ENCODE measurements around the gene SUMO4. TPM values are rescaled to one million over a fixed set of nuclear protein-coding genes. Genes with fewer than 3 reads are reported as not detected.
"Not testable (repeated sequence)": the region's sequence is repeated elsewhere in the genome, so short reads cannot be mapped to it uniquely, and the experiment has no call there.

The SUMO4 gene
- polyA plus RNA-seq, 2 of the 4 experiments (the other 2 are of a cell fraction) = 0.18 TPM; not detected in 1

- TF ChIP-seq RAD21 (conservative IDR thresholded peaks at IDR 0.05 in 1 of 2, IDR thresholded peaks at IDR 0.05 in 1 of 2) = no peak
- no peak for TF ChIP-seq EHF (CRISPR knock-in tag; IDR thresholded peaks at IDR 0.05)
- TF ChIP-seq HEYL (CRISPR knock-in tag; IDR thresholded peaks at IDR 0.05) = no peak
- TF ChIP-seq GATA3 (IDR thresholded peaks at IDR 0.05; ENCODE audit: borderline replicate concordance) = no peak
- no peak for TF ChIP-seq POLR2A (IDR thresholded peaks at IDR 0.05; ENCODE audit: low read length)
- no peak for TF ChIP-seq CEBPB (IDR thresholded peaks at IDR 0.05)
- no peak for TF ChIP-seq ZC3H11A (IDR thresholded peaks at IDR 0.05)
- TF ChIP-seq CHD4 (IDR thresholded peaks at IDR 0.05; ENCODE audit: borderline replicate concordance) = no peak
- no peak for TF ChIP-seq TP53 (CRISPR knock-in tag; IDR thresholded peaks at IDR 0.05)
- no peak for TF ChIP-seq FOSB (CRISPR knock-in tag; IDR thresholded peaks at IDR 0.05)
- no peak for TF ChIP-seq FOSL2 (IDR thresholded peaks at IDR 0.05)
- no peak for TF ChIP-seq FOSL2 (CRISPR knock-in tag; IDR thresholded peaks at IDR 0.05)
- TF ChIP-seq KDM5A (IDR thresholded peaks at IDR 0.05) = no peak
- no peak for TF ChIP-seq MYC (IDR thresholded peaks at IDR 0.05; ENCODE audit: borderline replicate concordance, low read length)
- no peak for TF ChIP-seq SREBF2 (IDR thresholded peaks at IDR 0.05)
- no peak for TF ChIP-seq PHF8 (IDR thresholded peaks at IDR 0.05; ENCODE audit: borderline replicate concordance, low read depth)
- TF ChIP-seq JUNB (IDR thresholded peaks at IDR 0.05) = no peak
- TF ChIP-seq TFCP2L1 (CRISPR knock-in tag; IDR thresholded peaks at IDR 0.05) = no peak
- TF ChIP-seq RARB (CRISPR knock-in tag; IDR thresholded peaks at IDR 0.05) = no peak
- FAIRE-seq = no peak
- Histone ChIP-seq H3K4me3 (no peak overlapping the region), H3K9me3 (no peaks in the 10 kb centered on the region), H3K4me2 (no peak overlapping the region), H3K4me1 (no peaks in the 10 kb centered on the region), H3K27ac (no peak overlapping the region)
- no peak for ATAC-seq
- POLR2A ChIA-PET = no interaction called here
- 72% methylated on average over 8 of the region's 8 CpGs for WGBS (ENCODE audit: missing lambda C conversion rate)
- CTCF ChIA-PET = interaction anchor here (2.1 kb wide), 1 partner anchor 12 kb away, joined by 9 read pairs; no protein-coding TSS in a partner anchor
- no peak for DNase-seq (ENCODE audit: low read depth in 1 of 2, low spot score in 1 of 2)
These were observed 43.5 kb downstream of the SUMO4 start for GRCh38 chr6:149443411-149444181.

GRCh38 chr6:149444360-149445094, 44.5 kb downstream of the SUMO4 start:
- 72% methylated on average over 2 of the region's 3 CpGs for WGBS (ENCODE audit: missing lambda C conversion rate)
- H3K4me2 ChIP-seq; H3K4me1 ChIP-seq; FAIRE-seq; H3K4me3 ChIP-seq; H3K27ac ChIP-seq; POLR2A ChIA-PET; ATAC-seq; DNase-seq (ENCODE audit: low read depth in 1 of 2, low spot score in 1 of 2); H3K9me3 ChIP-seq: not testable (repeated sequence)
- CTCF ChIA-PET = interaction anchor here (5.6 kb wide), 1 partner anchor 12 kb away, joined by 23 read pairs; no protein-coding TSS in a partner anchor

DNA sequence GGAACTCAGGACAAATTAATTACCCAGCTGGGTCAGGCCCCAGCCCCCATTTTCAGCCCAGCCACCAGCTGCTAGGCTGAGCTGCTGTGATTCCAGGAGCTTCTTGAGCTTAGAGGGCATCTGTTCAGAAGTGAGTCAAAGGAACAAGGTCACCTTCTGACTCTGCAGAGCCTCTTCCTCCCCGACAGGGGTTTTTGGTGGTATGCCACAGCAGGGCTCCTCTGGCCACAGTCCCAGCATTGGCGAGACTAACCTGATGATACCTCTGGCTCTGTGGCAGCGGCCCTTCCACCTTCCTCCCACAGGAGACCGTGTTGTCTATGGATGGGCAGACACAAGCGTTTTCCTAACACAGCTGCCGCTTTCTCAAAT, 45.0 kb downstream of the SUMO4 start:
- TF ChIP-seq RARB (CRISPR knock-in tag; IDR thresholded peaks at IDR 0.05) = no peak
- no peak for TF ChIP-seq HOXB5 (CRISPR knock-in tag; IDR thresholded peaks at IDR 0.05)
- no peak for TF ChIP-seq NR3C1 (IDR thresholded peaks at IDR 0.05)
- no peak for TF ChIP-seq POLR2A (IDR thresholded peaks at IDR 0.05; ENCODE audit: low read length)
- TF ChIP-seq, protein P1, sequence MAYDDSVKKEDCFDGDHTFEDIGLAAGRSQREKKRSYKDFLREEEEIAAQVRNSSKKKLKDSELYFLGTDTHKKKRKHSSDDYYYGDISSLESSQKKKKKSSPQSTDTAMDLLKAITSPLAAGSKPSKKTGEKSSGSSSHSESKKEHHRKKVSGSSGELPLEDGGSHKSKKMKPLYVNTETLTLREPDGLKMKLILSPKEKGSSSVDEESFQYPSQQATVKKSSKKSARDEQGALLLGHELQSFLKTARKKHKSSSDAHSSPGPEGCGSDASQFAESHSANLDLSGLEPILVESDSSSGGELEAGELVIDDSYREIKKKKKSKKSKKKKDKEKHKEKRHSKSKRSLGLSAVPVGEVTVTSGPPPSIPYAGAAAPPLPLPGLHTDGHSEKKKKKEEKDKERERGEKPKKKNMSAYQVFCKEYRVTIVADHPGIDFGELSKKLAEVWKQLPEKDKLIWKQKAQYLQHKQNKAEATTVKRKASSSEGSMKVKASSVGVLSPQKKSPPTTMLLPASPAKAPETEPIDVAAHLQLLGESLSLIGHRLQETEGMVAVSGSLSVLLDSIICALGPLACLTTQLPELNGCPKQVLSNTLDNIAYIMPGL (CRISPR knock-in tag; IDR thresholded peaks at IDR 0.05; ENCODE audit: borderline replicate concordance) = no peak
- no peak for TF ChIP-seq HDAC2 (IDR thresholded peaks at IDR 0.05)
- no peak for TF ChIP-seq FOSL2 (IDR thresholded peaks at IDR 0.05)
- no peak for TF ChIP-seq FOSL2 (CRISPR knock-in tag; IDR thresholded peaks at IDR 0.05)
- ChIA-PET CTCF (interaction anchor here (5.6 kb wide), 1 partner anchor 13 kb away, joined by 23 read pairs; no protein-coding TSS in a partner anchor), POLR2A (no interaction called here)
- no peaks in the 10 kb centered on the region for H3K9me3 ChIP-seq
- no peak overlapping the region for H3K4me2 ChIP-seq
- ATAC-seq = no peak
- H3K4me1 ChIP-seq = no peaks in the 10 kb centered on the region
- no peak overlapping the region for H3K4me3 ChIP-seq
- no peak overlapping the region for H3K27ac ChIP-seq
- DNase-seq (ENCODE audit: low read depth in 1 of 2, low spot score in 1 of 2) = no peak
- WGBS (ENCODE audit: missing lambda C conversion rate) = 88% methylated on average over 6 of the region's 6 CpGs
- FAIRE-seq = no peak

Data from A549 (cell line).